Natural killer cell (primary cell): ENCODE data around the gene PCDH9. TPM values are rescaled to one million over a fixed set of nuclear protein-coding genes. Genes with fewer than 3 reads are reported as not detected.

Source experiments
- ATAC-seq, 3 donors: fragments of 150-1000 bp in 2 of 3; fragments of 200-7000 bp in 1 of 3; cut with Tn5 transposase; 1 replicate in 1 of 3; 2 replicates in 2 of 3; pipeline ENCODE4 v1.10.0; 2021; ENCODE audit warnings: mild to moderate bottlenecking in 2 of 3, moderate library complexity in 2 of 3
- DNase-seq, 2 donors: peaks; one replicate each; pipeline versions ENCODE4 v3.0.0 to v3.0.0-alpha.2; 2013 to 2021; ENCODE audit warnings: mixed read lengths in 1 of 2
- H3K27ac ChIP-seq: one replicate; pipeline ENCODE4 v1.5.1; 2013; ENCODE audit warnings: mild to moderate bottlenecking, low read length
- H3K27me3 ChIP-seq: one replicate; pipeline ENCODE4 v1.6.1; 2013; ENCODE audit warnings: low read length; ENCODE audit not compliant: control insufficient read depth, insufficient read depth
- H3K36me3 ChIP-seq: one replicate; pipeline ENCODE4 v1.6.1; 2013; ENCODE audit warnings: low read length; ENCODE audit not compliant: control insufficient read depth, insufficient read depth
- H3K4me1 ChIP-seq: one replicate; pipeline ENCODE4 v1.6.1; 2013; ENCODE audit warnings: low read length; ENCODE audit not compliant: control insufficient read depth, insufficient read depth
- H3K4me3 ChIP-seq: one replicate; pipeline ENCODE4 v1.5.1; 2013; ENCODE audit warnings: low read length
- H3K9me3 ChIP-seq: one replicate; pipeline ENCODE4 v1.6.1; 2013; ENCODE audit warnings: low read length; ENCODE audit not compliant: control insufficient read depth, insufficient read depth
- H3K27ac Mint-ChIP-seq, 2 donors: one replicate each; pipeline ENCODE4 v1.8.0; 2022; ENCODE audit warnings: mild to moderate bottlenecking in 2 of 2, mixed read lengths in 2 of 2, moderate library complexity in 1 of 2
- H3K27me3 Mint-ChIP-seq, 2 donors: one replicate each; pipeline ENCODE4 v1.8.0; 2022; ENCODE audit warnings: low read depth in 2 of 2, mixed read lengths in 2 of 2
- H3K36me3 Mint-ChIP-seq: one replicate; pipeline ENCODE4 v1.8.0; 2022; ENCODE audit warnings: mixed read lengths
- H3K4me1 Mint-ChIP-seq, 2 donors: one replicate each; pipeline ENCODE4 v1.8.0; 2022; ENCODE audit warnings: mixed read lengths in 2 of 2
- H3K4me3 Mint-ChIP-seq: one replicate; pipeline ENCODE4 v1.8.0; 2022; ENCODE audit warnings: mild to moderate bottlenecking, moderate library complexity, mixed read lengths
- H3K9me3 Mint-ChIP-seq, 2 donors: one replicate each; pipeline ENCODE4 v1.8.0; 2022; ENCODE audit warnings: mixed read lengths in 2 of 2
- CTCF ChIP-seq: fragments of 200-600 bp; IDR thresholded peaks from one replicate; pipeline ENCODE4 v1.8.0; 2022; ENCODE audit warnings: antibody characterized with exemption
- WGBS: methylation state at CpG from one replicate; pipeline ENCODE4 v1.1.7; 2013; ENCODE audit warnings: missing lambda C conversion rate; ENCODE audit not compliant: insufficient coverage; 5-methylcytosine and 5-hydroxymethylcytosine counted together
- intact Hi-C: fragments of 100-400 bp; cut with micrococcal nuclease; formaldehyde crosslinking; loops from one replicate; pipeline ENCODE4 v1.14.2; 2022
- total RNA-seq, 4 donors: library from RNA; stranded (reverse); fragments of 120-200 nt in 1 of 4; gene quantifications; one replicate each; pipeline versions ENCODE4 v1.2.3 to v1.2.4, GENCODE V29; 2013 to 2022

The PCDH9 gene
- total RNA-seq, 3 donors from 2014 or later (not counting 1 experiment from before 2014, with no cell fraction given): 0.43 to 1.5 (median 0.68) TPM

GRCh38 chr13:66491251-66491650 lies 738.9 kb downstream of the PCDH9 start:
- Mint-ChIP-seq H3K27me3 (no peaks in the 10 kb centered on the region), H3K27ac (no peak overlapping the region), H3K4me1 (no peaks in the 10 kb centered on the region), H3K36me3 (no peaks in the 10 kb centered on the region), H3K4me3 (no peak overlapping the region), H3K9me3 (peaks cover 0 to 3% of the 10 kb centered on the region in 2 donors)
- Histone ChIP-seq H3K4me3 (no peak overlapping the region), H3K36me3 (no peaks in the 10 kb centered on the region), H3K27me3 (no peaks in the 10 kb centered on the region), H3K4me1 (no peaks in the 10 kb centered on the region), H3K9me3 (no peaks in the 10 kb centered on the region), H3K27ac (no peak overlapping the region)
- intact Hi-C loops: no loop called here
- DNase-seq: no peak
- ATAC-seq: no peak
- 98% methylated on average over 5 of the region's 6 CpGs for WGBS
- no peak for TF ChIP-seq CTCF

GRCh38 chr13:66489586-66489985 lies 740.5 kb downstream of the PCDH9 start:
- no peak for DNase-seq
- Histone ChIP-seq H3K36me3 (no peaks in the 10 kb centered on the region), H3K27ac (no peak overlapping the region), H3K4me3 (no peak overlapping the region), H3K9me3 (no peaks in the 10 kb centered on the region), H3K27me3 (no peaks in the 10 kb centered on the region), H3K4me1 (no peaks in the 10 kb centered on the region)
- TF ChIP-seq CTCF: no peak
- Mint-ChIP-seq H3K27ac (no peak overlapping the region), H3K9me3 (no peaks in the 10 kb centered on the region), H3K27me3 (no peaks in the 10 kb centered on the region), H3K4me3 (no peak overlapping the region), H3K4me1 (no peaks in the 10 kb centered on the region), H3K36me3 (no peaks in the 10 kb centered on the region)
- intact Hi-C loops: no loop called here
- ATAC-seq: no peak
- 84% methylated on average over 2 of the region's 2 CpGs for WGBS

- Mint-ChIP-seq H3K4me3 (no peak overlapping the region), H3K36me3 (no peaks in the 10 kb centered on the region), H3K9me3 (no peaks in the 10 kb centered on the region), H3K27ac (no peak overlapping the region), H3K27me3 (no peaks in the 10 kb centered on the region), H3K4me1 (no peaks in the 10 kb centered on the region)
- H3K4me1 ChIP-seq: no peaks in the 10 kb centered on the region
- H3K9me3 ChIP-seq: no peaks in the 10 kb centered on the region
- H3K27me3 ChIP-seq: no peaks in the 10 kb centered on the region
- H3K27ac ChIP-seq: no peak overlapping the region
- H3K4me3 ChIP-seq: no peak overlapping the region
- no peak for DNase-seq
- no peaks in the 10 kb centered on the region for H3K36me3 ChIP-seq
- ATAC-seq: no peak
- intact Hi-C loops: no loop called here
- 100% methylated on average over 1 of the region's 1 CpG for WGBS
- TF ChIP-seq CTCF: no peak
Measured at GRCh38 chr13:66489172-66489571, 741.0 kb downstream of the PCDH9 start.

GRCh38 chr13:66483712-66484111 lies 746.4 kb downstream of the PCDH9 start:
- DNase-seq (no peak), ATAC-seq (no peak)
- Histone ChIP-seq H3K4me3 (no peak overlapping the region), H3K36me3 (no peaks in the 10 kb centered on the region), H3K27ac (no peak overlapping the region), H3K27me3 (no peaks in the 10 kb centered on the region), H3K9me3 (no peaks in the 10 kb centered on the region), H3K4me1 (no peaks in the 10 kb centered on the region)
- H3K27ac Mint-ChIP-seq: no peak overlapping the region
- no peaks in the 10 kb centered on the region for H3K27me3 Mint-ChIP-seq
- H3K4me3 Mint-ChIP-seq: no peak overlapping the region
- intact Hi-C loops: no loop called here
- no peaks in the 10 kb centered on the region for H3K36me3 Mint-ChIP-seq
- H3K4me1 Mint-ChIP-seq: no peaks in the 10 kb centered on the region
- peaks cover 3 to 6% of the 10 kb centered on the region in 2 donors for H3K9me3 Mint-ChIP-seq
- no peak for TF ChIP-seq CTCF
- WGBS: 90% methylated on average over 9 of the region's 9 CpGs
